ENCODE data around the gene GRXCR2.

GRXCR2 gene

DNA sequence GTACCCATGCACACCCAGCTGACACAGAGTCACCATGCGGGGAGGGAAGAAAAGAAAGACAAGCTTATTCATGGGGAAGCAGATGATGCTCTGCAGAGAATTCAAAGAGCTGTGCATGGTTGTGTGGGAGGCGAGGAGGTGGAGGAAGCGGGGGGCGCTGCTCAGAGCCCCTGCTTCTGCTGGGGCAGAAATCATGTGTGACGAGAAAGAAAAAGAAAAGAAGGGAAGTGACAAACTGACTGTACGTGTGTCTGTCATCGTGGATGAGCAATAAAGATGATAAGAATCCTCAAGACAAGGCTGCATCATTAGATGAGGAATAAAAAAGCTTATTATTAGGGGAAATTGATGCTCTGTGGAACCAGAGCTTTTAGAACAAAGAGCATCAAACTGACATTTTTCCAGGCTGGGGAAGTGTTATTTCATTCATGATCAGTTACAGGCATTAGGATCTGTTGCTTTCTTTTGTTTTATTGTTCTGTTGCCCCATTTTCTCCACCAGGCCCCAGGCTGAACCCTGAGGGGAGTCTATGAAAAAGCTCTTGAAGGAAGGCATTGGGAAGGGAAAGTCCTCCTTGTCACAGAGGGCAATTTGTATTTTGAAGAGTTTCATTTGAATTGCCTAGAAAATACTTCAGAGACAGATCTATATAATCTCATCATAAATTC lies 43.3 kb upstream of the GRXCR2 start:
- no peak overlapping the region for H3K4me3 ChIP-seq (ENCODE audit: low read length)
- no peak for DNase-seq (ENCODE audit: low read depth)
- TF ChIP-seq, protein P1, sequence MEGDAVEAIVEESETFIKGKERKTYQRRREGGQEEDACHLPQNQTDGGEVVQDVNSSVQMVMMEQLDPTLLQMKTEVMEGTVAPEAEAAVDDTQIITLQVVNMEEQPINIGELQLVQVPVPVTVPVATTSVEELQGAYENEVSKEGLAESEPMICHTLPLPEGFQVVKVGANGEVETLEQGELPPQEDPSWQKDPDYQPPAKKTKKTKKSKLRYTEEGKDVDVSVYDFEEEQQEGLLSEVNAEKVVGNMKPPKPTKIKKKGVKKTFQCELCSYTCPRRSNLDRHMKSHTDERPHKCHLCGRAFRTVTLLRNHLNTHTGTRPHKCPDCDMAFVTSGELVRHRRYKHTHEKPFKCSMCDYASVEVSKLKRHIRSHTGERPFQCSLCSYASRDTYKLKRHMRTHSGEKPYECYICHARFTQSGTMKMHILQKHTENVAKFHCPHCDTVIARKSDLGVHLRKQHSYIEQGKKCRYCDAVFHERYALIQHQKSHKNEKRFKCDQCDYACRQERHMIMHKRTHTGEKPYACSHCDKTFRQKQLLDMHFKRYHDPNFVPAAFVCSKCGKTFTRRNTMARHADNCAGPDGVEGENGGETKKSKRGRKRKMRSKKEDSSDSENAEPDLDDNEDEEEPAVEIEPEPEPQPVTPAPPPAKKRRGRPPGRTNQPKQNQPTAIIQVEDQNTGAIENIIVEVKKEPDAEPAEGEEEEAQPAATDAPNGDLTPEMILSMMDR (conservative IDR thresholded peaks at IDR 0.05; ENCODE audit: low read depth, low read length), result no peak

DNA sequence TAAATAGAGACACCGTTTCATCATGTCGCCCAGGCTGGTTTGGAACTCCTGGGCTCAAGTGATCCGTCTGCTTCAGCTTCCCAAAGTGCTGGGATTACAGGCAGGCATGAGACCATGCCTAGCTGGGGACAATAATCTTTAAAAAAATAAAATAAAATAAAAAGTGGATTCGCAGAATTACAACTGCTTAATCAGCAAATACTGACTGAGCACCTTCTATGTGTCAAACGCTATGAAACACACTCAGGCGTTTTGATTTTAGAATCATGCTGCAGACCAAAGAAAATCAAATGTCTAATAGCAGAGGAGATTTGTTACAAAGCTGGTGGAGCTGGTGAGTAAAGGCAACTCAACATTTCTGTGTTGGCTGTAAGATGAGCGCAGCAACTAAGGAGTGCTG lies 40.9 kb upstream of the GRXCR2 start:
- TF ChIP-seq, protein P1 (conservative IDR thresholded peaks at IDR 0.05; ENCODE audit: low read depth, low read length), result no peak
- H3K4me3 ChIP-seq (ENCODE audit: low read length), result no peak overlapping the region
- DNase-seq (ENCODE audit: low read depth), result no peak

DNA sequence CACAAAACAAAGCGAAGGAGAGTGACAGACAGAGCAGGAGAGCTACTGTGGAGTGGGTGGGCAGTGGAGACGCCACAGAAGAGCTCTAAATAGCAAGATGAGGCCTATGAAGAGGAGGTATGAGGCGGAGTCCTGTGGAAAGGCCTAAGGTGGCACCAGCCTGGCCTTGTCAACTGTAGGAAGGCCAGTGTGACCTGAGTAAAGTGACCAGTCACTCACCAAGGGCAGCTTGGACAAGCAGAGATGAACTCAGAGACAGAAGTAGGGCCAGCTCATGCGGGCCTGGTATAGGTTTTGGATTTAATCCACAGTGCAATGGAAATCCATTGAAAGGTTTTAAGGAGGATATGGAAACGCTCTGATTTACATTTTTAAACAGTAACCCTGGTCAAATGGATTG lies 39.8 kb upstream of the GRXCR2 start:
- TF ChIP-seq, protein P1 (conservative IDR thresholded peaks at IDR 0.05; ENCODE audit: low read depth, low read length), result no peak
- H3K4me3 ChIP-seq (ENCODE audit: low read length), result no peak overlapping the region
- DNase-seq (ENCODE audit: low read depth), result no peak

DNA sequence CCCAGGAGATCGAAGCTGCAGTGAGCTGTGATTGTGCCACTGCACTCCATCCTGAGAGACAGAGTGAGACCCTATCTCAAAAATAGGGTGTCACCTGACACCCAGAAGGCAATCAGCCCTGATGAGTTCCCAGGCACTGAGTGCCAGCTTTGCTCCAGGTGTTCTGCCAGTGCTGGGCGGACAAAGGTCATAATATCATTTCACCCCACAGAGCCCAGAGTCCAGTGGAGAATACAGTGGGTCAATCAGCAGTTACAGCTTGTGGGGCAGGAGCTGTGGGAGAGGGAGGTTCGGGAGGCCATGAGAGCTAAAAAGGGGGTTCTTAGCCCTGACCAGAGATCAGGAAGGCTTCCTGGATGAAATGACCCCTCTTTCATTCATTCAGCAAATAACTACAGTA lies 39.2 kb upstream of the GRXCR2 start:
- DNase-seq (ENCODE audit: low read depth), result no peak
- no peak overlapping the region for H3K4me3 ChIP-seq (ENCODE audit: low read length)
- TF ChIP-seq, protein P1 (conservative IDR thresholded peaks at IDR 0.05; ENCODE audit: low read depth, low read length), result no peak

DNA sequence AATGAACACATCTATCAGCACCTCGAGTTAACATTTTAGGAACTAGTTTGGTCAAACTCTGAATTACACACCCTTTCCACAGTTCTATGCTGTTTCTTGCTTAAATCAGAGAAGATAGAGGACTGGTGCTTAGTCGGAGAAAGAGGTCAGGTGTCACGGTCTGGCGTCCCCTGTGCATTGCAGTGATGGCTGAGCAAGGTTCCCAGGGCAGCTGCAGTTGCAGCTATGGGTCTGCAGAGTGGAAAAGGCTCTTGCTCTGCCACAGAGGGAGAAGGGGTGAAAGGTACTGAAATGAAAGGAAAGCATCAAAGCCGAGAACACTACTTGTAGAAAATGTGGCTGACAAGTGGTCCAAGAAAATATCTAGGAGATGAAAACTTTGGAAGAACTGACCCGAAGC lies 38.4 kb upstream of the GRXCR2 start:
- TF ChIP-seq, protein P1 (conservative IDR thresholded peaks at IDR 0.05; ENCODE audit: low read depth, low read length), result no peak
- DNase-seq (ENCODE audit: low read depth), result no peak
- H3K4me3 ChIP-seq (ENCODE audit: low read length), result no peak overlapping the region

DNA sequence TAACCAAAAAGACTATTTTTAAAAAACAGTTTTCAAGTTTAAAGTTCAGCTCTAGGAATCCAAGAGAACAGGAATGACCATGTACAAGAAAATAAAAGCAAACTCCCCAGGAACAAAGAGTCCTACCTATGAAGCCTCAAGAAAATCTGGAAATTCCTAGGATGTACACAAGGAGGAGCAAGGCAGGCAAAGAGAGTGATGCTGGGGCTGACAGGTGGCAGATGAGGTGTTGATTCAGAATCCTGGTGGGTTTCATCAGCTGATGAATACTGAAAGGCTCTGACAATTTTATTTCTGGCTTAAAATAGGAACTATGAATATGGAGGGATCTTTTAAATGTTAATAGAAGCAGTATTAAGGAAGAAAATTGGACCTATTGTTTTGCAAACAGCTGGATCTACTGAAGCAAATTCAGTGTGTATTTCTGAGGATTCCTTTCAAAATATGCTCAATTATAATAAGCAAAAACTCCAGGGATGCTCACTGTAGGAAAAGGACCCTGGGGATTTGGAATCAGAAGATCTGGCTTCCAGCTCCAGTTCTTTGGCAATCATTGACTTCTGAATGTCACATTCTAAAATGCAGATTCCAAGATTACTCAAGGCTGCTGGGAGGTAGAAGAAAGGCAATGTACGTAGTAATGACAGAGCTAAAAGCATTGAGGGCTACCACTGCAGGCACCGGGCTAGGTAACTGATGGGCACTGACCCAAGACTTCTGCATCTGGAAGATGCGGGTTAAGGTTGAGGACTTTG lies 35.6 kb upstream of the GRXCR2 start:
- H3K4me3 ChIP-seq (ENCODE audit: low read length), result no peak overlapping the region
- TF ChIP-seq, protein P1 (conservative IDR thresholded peaks at IDR 0.05; ENCODE audit: low read depth, low read length), result peak; percentile 18
- DNase-seq (ENCODE audit: low read depth), result no peak

DNA sequence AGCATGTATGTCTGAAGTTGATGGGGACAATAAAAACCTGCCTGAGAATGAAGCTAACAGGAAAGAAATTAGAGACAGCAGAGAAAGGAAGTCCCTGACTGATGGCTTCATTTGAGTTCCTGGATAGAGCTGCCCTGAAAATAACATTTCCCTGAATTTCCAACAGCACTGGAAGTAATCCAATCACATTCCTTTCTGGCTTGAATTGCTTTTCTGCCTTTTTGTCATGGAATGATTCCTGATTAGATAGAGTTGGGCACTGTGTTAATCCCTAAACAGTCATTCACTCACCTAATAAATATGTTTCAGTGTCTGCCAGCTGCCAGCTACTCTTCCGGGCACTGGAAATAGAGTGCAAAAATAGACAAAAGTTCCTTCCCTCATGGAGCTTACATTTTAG lies 33.6 kb upstream of the GRXCR2 start:
- H3K4me3 ChIP-seq (ENCODE audit: low read length), result no peak overlapping the region
- TF ChIP-seq, protein P1 (conservative IDR thresholded peaks at IDR 0.05; ENCODE audit: low read depth, low read length), result no peak
- peak; percentile 34 for DNase-seq (ENCODE audit: low read depth)
